ENCODE results near the gene SLC5A12. TPM values are rescaled to one million over a fixed set of nuclear protein-coding genes. Genes with fewer than 3 reads are reported as not detected.
"Not testable (repeated sequence)": the region's sequence is repeated elsewhere in the genome, so short reads cannot be mapped to it uniquely, and the experiment has no call there.

SLC5A12 gene
- total RNA-seq, 8 experiments from 2014 or later, result 0.31 to 4.6 (median 1.8) TPM

DNA sequence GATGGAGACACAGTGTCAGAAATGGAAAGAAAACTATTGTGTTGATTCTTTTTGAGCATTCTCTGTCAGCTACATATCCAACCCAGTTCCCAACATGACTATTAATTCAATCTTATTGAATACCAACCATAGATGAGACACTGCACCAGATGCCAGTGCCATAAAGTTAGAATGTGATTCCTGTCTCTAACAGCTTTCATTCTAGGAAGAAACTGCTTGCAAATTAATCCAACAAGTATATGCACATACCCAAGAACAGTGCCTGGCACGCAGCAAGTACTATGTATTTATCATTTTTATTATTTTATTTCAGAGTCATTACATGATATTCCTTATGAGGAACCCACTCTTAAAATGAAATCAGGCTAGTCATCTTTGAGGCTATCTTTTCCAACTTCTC is 34.5 kb downstream of the SLC5A12 start:
- WGBS, 10 experiments, result 0 to 92% (median 83%) methylated on average over 1 of the region's 1 CpG; no CpG with 5 or more reads in 3 of the 10 experiments
- Histone ChIP-seq H3K4me1 (replicated peaks in 1 of 2) (peaks cover 0 to 4% of the 10 kb centered on the region in 2 donors), H3K4me3 (no peak overlapping the region), H3K27ac (no peak overlapping the region)
- in situ Hi-C loops (cut with MboI; ENCODE audit: low pct_unique_long_range_greater_than_20kb in 2 of 9, low sequenced_read_pairs in 9 of 9, unreplicated experiment in 9 of 9), result no loop called here
- ATAC-seq (replicated peaks in 6 of 8), result peak in 3 of 8 experiments; percentile 63 to 99 (median 70)

DNA sequence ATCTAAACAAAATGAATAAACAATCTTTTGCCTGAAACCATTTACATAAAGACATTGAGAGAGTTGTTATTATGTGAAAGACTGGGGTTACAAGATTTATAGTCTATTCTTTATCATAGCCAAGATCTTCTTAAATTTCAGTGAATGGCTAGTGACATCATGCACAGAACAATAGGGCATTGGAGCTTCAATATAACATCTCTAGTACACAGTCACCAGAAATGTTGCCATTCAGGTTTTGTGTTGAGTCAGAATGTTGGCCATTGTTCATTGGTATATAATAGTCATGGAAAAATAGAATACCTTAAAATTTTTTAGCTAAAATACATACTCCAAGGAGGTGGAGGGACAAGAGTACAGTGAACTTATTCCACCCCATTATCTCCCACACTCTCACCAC is 44.3 kb downstream of the SLC5A12 start:
- no peak overlapping the region for H3K27ac ChIP-seq
- in situ Hi-C loops (cut with MboI; ENCODE audit: low pct_unique_long_range_greater_than_20kb in 2 of 9, low sequenced_read_pairs in 9 of 9, unreplicated experiment in 9 of 9), result no loop called here
- H3K4me1 ChIP-seq (replicated peaks in 1 of 2), result peaks cover 0 to 4% of the 10 kb centered on the region in 2 donors
- no peak for ATAC-seq (replicated peaks in 6 of 8)
- no peak overlapping the region for H3K4me3 ChIP-seq

DNA sequence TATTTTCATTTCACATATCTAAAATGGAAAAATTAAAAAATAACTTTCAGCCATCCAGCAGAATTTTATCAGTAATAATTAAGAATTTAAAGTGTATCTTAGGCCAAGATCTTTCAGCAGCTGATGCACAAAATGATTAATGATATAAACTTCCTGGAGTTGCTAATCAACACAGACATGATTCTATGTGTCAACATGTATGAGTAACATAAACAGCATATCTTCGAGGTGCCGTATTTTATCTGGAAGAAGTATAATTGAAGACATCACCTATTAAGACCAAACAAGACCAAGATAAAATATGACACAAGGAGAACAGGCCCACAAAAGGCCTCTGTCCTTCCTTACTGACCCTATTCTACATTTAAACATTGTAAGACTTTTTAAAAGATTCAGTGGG is 45.2 kb downstream of the SLC5A12 start:
- in situ Hi-C loops (cut with MboI; ENCODE audit: low pct_unique_long_range_greater_than_20kb in 2 of 9, low sequenced_read_pairs in 9 of 9, unreplicated experiment in 9 of 9), result no loop called here
- H3K4me3 ChIP-seq, result no peak overlapping the region
- 69 to 100% (median 87%) methylated on average over 1 to 2 of the region's 2 CpGs; no CpG with 5 or more reads in 3 of the 10 experiments for WGBS, 10 experiments
- H3K27ac ChIP-seq, result no peak overlapping the region
- no peak for ATAC-seq (replicated peaks in 6 of 8)
- H3K4me1 ChIP-seq (replicated peaks in 1 of 2), result no peaks in the 10 kb centered on the region

DNA sequence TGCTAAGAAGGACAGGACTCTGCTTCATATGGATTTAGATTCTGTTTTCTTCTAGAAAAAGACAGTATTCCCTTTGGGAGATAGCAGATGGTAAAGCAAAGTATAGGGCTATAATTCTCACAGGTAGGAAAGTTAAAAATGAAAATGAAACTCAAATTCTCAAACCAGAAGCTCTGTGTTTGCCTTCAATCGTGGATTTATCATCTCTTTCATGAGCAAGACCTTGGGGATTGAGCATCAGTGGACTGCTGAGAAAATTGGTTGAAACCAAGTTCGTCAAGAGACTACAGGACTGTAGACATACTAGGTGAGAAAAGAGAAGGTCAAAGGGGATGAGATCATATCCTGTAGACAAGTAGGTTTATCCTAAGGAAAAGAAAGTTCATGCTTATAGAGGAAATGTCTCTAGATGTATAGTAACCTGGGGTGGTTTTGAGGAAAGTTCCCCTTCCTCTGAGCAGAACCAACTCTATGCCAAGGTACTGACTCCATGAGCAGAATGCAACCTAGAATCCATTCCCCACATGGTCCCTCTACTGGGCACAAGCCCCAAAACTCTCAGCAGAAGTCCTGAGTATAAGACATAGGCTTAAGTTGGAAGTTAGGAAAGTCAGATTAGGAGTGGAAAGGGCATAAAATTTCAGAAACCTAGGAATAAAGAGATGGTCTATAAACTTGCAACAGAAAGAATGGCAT is 46.5 kb downstream of the SLC5A12 start:
- no peak for ATAC-seq (replicated peaks in 6 of 8)
- H3K27ac ChIP-seq, result no peak overlapping the region
- WGBS, 10 experiments, result 40 to 100% (median 88%) methylated on average over 1 to 2 of the region's 2 CpGs
- no peak overlapping the region for H3K4me3 ChIP-seq
- H3K4me1 ChIP-seq (replicated peaks in 1 of 2), result no peaks in the 10 kb centered on the region
- in situ Hi-C loops (cut with MboI; ENCODE audit: low pct_unique_long_range_greater_than_20kb in 2 of 9, low sequenced_read_pairs in 9 of 9, unreplicated experiment in 9 of 9), result no loop called here

DNA sequence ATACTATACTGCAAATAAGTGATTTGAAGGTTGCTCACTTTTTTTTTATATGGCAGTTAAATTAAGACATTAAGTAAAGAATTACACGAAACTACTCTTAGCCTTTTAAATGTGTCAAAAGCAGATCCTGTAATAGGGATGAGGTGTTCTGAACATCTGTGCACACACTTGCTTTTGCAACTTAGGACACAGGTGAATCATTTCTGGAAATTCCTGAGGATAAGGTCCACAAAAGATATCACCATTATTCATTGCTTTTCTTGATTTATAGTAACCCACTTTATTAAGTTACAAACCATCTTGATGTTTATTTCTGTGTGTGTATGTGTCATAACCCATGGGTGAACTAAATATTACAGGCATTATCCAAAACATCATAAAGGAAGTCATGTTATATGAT is 55.9 kb downstream of the SLC5A12 start:
- no peak overlapping the region for H3K27ac ChIP-seq
- H3K4me3 ChIP-seq, result no peak overlapping the region
- in situ Hi-C loops (cut with MboI; ENCODE audit: low pct_unique_long_range_greater_than_20kb in 2 of 9, low sequenced_read_pairs in 9 of 9, unreplicated experiment in 9 of 9), result no loop called here
- no peak for ATAC-seq (replicated peaks in 6 of 8)
- peaks cover 0 to 3% of the 10 kb centered on the region in 2 donors for H3K4me1 ChIP-seq (replicated peaks in 1 of 2)
- 44 to 100% (median 89%) methylated on average over 1 of the region's 1 CpG; no CpG with 5 or more reads in 1 of the 10 experiments for WGBS, 10 experiments

DNA sequence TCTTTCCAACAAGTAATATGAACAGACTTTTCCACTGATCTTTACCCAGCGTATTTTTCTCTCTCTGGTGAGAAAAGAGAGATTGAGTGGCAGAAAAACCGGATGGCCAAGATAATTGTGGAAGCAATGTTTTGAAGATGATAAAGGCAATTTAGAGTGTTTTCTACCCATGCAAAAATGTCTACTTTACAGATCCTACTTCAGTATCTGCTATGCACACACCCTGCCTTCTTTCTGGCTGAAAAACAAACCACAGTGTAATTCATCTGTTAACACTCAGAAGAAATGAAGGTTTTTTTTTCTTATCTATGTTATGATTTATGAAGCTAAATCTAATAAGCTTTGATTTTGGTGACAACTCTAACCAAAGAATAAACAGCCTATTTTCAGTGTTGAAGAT is 56.8 kb downstream of the SLC5A12 start:
- in situ Hi-C loops (cut with MboI; ENCODE audit: low pct_unique_long_range_greater_than_20kb in 2 of 9, low sequenced_read_pairs in 9 of 9, unreplicated experiment in 9 of 9), result no loop called here
- 26 to 100% (median 85%) methylated on average over 1 to 2 of the region's 2 CpGs; no CpG with 5 or more reads in 1 of the 10 experiments for WGBS, 10 experiments

DNA sequence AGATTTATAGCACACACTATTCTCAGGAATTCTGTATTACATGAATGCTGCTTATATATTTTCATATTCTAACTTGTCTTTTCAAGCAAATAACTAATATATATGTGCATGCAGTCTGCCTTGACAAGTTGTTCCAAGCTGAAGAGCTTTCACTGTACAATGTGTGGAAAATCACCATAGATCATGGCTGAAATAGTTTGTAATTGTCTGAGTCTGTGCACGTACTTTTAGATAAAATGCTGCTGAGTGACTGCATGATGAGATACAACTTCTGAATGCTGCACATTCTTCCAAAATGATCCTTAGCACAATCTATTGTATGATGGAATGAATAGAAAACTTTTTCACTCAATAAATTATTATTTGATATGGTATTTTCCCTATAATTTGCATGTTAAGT is 58.9 kb downstream of the SLC5A12 start:
- H3K4me1 ChIP-seq (replicated peaks in 1 of 2), result peaks cover 0 to 3% of the 10 kb centered on the region in 2 donors
- 40 to 100% (median 67%) methylated on average over 1 of the region's 1 CpG; no CpG with 5 or more reads in 2 of the 10 experiments for WGBS, 10 experiments
- no peak overlapping the region for H3K4me3 ChIP-seq
- no peak for ATAC-seq (replicated peaks in 6 of 8)
- in situ Hi-C loops (cut with MboI; ENCODE audit: low pct_unique_long_range_greater_than_20kb in 2 of 9, low sequenced_read_pairs in 9 of 9, unreplicated experiment in 9 of 9), result no loop called here
- H3K27ac ChIP-seq, result no peak overlapping the region

More for the DNA sequence above, 56.8 kb downstream of the SLC5A12 start:
- H3K27ac ChIP-seq, result no peak overlapping the region
- no peak overlapping the region for H3K4me3 ChIP-seq
- peaks cover 0 to 3% of the 10 kb centered on the region in 2 donors for H3K4me1 ChIP-seq (replicated peaks in 1 of 2)
- ATAC-seq (replicated peaks in 6 of 8), result no peak

DNA sequence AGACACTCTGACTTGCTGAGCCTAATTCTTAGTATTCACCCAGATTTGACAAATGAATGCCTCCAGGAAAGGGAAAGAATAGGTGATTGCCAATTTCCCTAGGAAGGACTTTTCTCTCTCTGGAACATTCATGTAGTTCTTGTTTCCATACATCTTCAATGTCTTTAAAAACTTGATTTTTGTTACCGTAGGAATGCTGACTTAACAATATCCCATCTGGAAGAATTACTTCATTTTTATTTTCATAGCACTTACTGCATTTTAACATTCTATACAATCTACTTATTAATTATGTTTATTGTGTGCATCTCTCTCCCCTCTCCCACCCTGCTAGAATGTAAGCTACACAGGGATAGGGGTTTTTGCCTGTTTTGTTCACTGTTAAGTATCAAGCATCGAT is 66.6 kb downstream of the SLC5A12 start:
- H3K4me3 ChIP-seq, result no peak overlapping the region
- WGBS, 10 experiments, result 20 to 100% (median 89%) methylated on average over 1 to 2 of the region's 2 CpGs; no CpG with 5 or more reads in 2 of the 10 experiments
- H3K4me1 ChIP-seq (replicated peaks in 1 of 2), result no peaks in the 10 kb centered on the region
- no peak for ATAC-seq (replicated peaks in 6 of 8)
- H3K27ac ChIP-seq, result no peak overlapping the region
- in situ Hi-C loops (cut with MboI; ENCODE audit: low pct_unique_long_range_greater_than_20kb in 2 of 9, low sequenced_read_pairs in 9 of 9, unreplicated experiment in 9 of 9), result loop anchor here in 1 of 9 experiments (10.0 kb wide), 1 partner anchor 360 kb away; no protein-coding TSS in a partner anchor

DNA sequence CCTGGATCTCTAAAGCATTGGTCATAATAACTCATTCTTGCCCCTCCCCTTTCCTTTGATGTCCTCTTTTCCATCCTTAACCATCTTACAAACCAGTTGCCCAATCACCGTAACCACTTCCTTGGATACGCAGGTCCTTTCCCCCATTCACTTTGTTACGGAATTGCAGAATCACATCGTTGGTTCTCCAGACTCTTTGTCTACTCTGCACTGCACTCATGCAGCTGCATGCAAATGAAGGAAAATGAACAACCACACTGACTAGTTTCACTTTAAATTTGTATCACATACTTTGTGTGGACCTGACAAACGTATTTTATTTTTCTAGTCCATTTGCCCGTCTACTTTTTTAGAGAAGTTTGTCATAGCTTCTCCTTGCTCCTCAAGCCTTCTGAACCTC is 69.9 kb downstream of the SLC5A12 start:
- no peak overlapping the region for H3K4me3 ChIP-seq
- peak in 2 of 8 experiments; percentile 16 to 21 for ATAC-seq (replicated peaks in 6 of 8)
- WGBS, 10 experiments, result 77 to 97% (median 89%) methylated on average over 3 to 6 of the region's 6 CpGs
- no peaks in the 10 kb centered on the region for H3K4me1 ChIP-seq (replicated peaks in 1 of 2)
- in situ Hi-C loops (cut with MboI; ENCODE audit: low pct_unique_long_range_greater_than_20kb in 2 of 9, low sequenced_read_pairs in 9 of 9, unreplicated experiment in 9 of 9), result loop anchor here in 1 of 9 experiments (10.0 kb wide), 1 partner anchor 357 kb away; no protein-coding TSS in a partner anchor
- H3K27ac ChIP-seq, result no peak overlapping the region

DNA sequence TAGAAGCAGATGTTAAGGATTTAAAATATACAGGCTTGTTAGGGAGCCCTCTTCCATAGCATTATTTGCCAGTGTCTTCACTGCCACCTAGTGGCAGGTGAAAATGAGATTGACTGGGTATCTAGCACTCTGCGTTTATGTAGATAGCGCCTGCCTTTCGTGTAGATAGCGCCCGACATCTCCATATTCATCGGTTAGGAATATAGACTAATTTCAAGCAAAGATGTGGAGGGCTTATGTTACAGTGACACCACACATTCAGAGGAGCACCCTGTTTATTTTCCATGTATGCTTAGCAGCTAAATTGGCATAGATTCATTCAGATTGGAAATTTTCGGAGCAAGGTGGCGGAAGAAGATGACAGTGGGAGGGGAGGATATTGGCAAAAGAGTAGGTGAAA is 72.0 kb downstream of the SLC5A12 start:
- WGBS, 10 experiments, result 0 to 91% (median 44%) methylated on average over 1 to 7 of the region's 8 CpGs; no CpG with 5 or more reads in 2 of the 10 experiments
- peak; percentile 72 to 100 (median 86) for ATAC-seq (replicated peaks in 6 of 8)
- no peaks in the 10 kb centered on the region for H3K4me1 ChIP-seq (replicated peaks in 1 of 2)
- no peak overlapping the region for H3K27ac ChIP-seq
- in situ Hi-C loops (cut with MboI; ENCODE audit: low pct_unique_long_range_greater_than_20kb in 2 of 9, low sequenced_read_pairs in 9 of 9, unreplicated experiment in 9 of 9), result loop anchor here in 2 of 9 experiments (10.0 to 25.0 kb wide), 2 partner anchors 338 to 355 kb away; no protein-coding TSS in a partner anchor
- H3K4me3 ChIP-seq, result no peak overlapping the region

DNA sequence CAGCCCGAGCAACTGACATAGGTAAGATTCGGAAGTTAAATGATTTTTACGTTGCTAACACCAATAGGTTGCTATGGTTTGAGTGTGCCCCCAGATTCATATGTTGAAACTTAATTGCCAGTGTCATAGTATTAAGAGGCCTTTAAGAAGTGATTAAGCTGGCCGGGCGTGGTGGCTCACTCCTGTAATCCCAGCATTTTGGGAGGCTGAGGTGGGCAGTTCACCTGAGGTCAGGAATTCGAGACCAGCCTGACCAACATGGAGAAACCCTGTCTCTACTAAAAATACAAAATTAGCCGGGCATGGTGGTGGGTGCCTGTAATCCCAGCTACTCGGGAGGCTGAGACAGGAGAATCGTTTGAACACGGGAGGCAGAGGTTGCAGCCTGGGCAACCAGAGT is 78.5 kb downstream of the SLC5A12 start:
- not testable (repeated sequence) for H3K27ac ChIP-seq; H3K4me1 ChIP-seq (replicated peaks in 1 of 2); ATAC-seq (replicated peaks in 6 of 8); H3K4me3 ChIP-seq
- 80 to 100% (median 90%) methylated on average over 1 to 10 of the region's 10 CpGs for WGBS, 10 experiments
- in situ Hi-C loops (cut with MboI; ENCODE audit: low pct_unique_long_range_greater_than_20kb in 2 of 9, low sequenced_read_pairs in 9 of 9, unreplicated experiment in 9 of 9), result loop anchor here in 1 of 9 experiments (25.0 kb wide), 1 partner anchor 331 kb away; no protein-coding TSS in a partner anchor

DNA sequence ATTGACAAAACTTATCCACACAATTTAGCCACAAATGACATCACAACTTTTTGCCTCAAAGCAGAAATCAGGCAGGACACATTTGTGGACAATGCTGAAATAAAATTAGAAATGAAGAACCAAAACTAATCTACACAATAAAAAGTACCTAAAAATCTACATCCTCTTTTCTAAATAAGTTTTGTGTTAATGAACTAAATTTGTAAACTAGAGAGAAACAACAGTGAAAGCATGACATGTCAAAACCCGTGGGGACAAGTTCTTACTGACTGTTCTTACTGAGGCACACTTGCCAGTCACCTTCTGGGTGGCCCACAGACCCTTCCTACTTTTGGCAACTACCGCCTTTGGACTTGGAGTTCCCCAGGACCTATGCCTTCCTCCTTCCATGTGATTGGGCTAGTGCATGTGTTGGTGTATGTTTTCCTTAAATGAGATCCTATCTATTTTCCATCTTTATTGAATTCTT is 89.1 kb downstream of the SLC5A12 start:
- H3K27ac ChIP-seq, result no peak overlapping the region
- no peaks in the 10 kb centered on the region for H3K4me1 ChIP-seq (replicated peaks in 1 of 2)
- WGBS, 10 experiments, result 0 to 85% (median 46%) methylated on average over 1 to 2 of the region's 2 CpGs; no CpG with 5 or more reads in 2 of the 10 experiments
- no peak overlapping the region for H3K4me3 ChIP-seq
- in situ Hi-C loops (cut with MboI; ENCODE audit: low pct_unique_long_range_greater_than_20kb in 2 of 9, low sequenced_read_pairs in 9 of 9, unreplicated experiment in 9 of 9), result loop anchor here in 1 of 9 experiments (25.0 kb wide), 1 partner anchor 320 kb away; no protein-coding TSS in a partner anchor
- ATAC-seq (replicated peaks in 6 of 8), result no peak

DNA sequence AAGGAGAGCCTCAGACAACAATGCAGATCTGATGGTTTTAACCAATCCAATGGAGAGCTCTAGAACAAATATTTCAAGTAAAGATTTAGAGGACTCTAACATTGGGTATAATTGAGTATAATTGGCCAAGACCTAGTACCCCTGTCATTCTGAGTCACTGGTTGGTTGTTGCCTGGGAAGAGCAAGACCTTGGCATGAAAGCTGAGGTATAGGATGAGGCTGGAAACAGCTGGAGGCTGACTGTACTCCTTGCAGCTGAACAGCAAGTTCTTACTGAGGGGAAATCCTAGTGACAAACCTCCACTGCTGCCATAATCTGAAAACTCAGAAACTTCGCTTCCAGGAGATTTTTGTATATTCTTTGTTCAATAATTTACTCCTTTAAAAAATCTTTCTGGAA is 95.5 kb downstream of the SLC5A12 start:
- no peak for ATAC-seq (replicated peaks in 6 of 8)
- 38 to 89% (median 77%) methylated on average over 1 of the region's 1 CpG; no CpG with 5 or more reads in 2 of the 10 experiments for WGBS, 10 experiments
- H3K4me3 ChIP-seq, result no peak overlapping the region
- in situ Hi-C loops (cut with MboI; ENCODE audit: low pct_unique_long_range_greater_than_20kb in 2 of 9, low sequenced_read_pairs in 9 of 9, unreplicated experiment in 9 of 9), result loop anchor here in 1 of 9 experiments (25.0 kb wide), 1 partner anchor 314 kb away; no protein-coding TSS in a partner anchor
- H3K27ac ChIP-seq, result no peak overlapping the region
- no peaks in the 10 kb centered on the region for H3K4me1 ChIP-seq (replicated peaks in 1 of 2)

Measured in motor neuron (in vitro differentiated cells).